Hepatocyte (in vitro differentiated cells): ENCODE results near the gene GAST. TPM values are rescaled to one million over a fixed set of nuclear protein-coding genes. Genes with fewer than 3 reads are reported as not detected.
"Not testable (repeated sequence)": the region's sequence is repeated elsewhere in the genome, so short reads cannot be mapped to it uniquely, and the experiment has no call there.

Experiments
- DNase-seq: peaks from one replicate; pipeline ENCODE4 v3.0.0-alpha.2; 2016; ENCODE audit warnings: low spot score
- H2AFZ ChIP-seq: fragments of 200-600 bp; sonication (generic); 2 replicates; pipeline ENCODE4 v1.6.0; 2016; ENCODE audit warnings: antibody characterized with exemption, mild to moderate bottlenecking
- H3K27ac ChIP-seq: fragments of 200-600 bp; sonication (generic); 2 replicates; pipeline ENCODE4 v1.5.1; 2016; ENCODE audit warnings: mild to moderate bottlenecking
- H3K27me3 ChIP-seq: fragments of 200-600 bp; sonication (generic); 2 replicates; pipeline ENCODE4 v1.6.1; 2016
- H3K36me3 ChIP-seq: fragments of 200-600 bp; sonication (generic); replicated peaks from 2 replicates; pipeline ENCODE4 v1.5.1; 2016; ENCODE audit warnings: low read depth; ENCODE audit not compliant: insufficient read depth
- H3K4me1 ChIP-seq: fragments of 200-600 bp; sonication (generic); 2 replicates; pipeline ENCODE4 v1.5.1; 2016; ENCODE audit warnings: mild to moderate bottlenecking, moderate library complexity; ENCODE audit not compliant: insufficient read depth
- H3K4me2 ChIP-seq: fragments of 200-600 bp; sonication (generic); 2 replicates; pipeline ENCODE4 v1.6.0; 2016
- H3K4me3 ChIP-seq: fragments of 200-600 bp; sonication (generic); 2 replicates; pipeline ENCODE4 v1.5.1; 2016; ENCODE audit warnings: mild to moderate bottlenecking
- H3K79me2 ChIP-seq: fragments of 200-600 bp; sonication (generic); 2 replicates; pipeline ENCODE4 v1.6.0; 2017; ENCODE audit warnings: mild to moderate bottlenecking
- H3K9me2 ChIP-seq: fragments of 200-600 bp; sonication (generic); replicated peaks from 2 replicates; pipeline ENCODE4 v1.6.0; 2017; ENCODE audit warnings: mild to moderate bottlenecking; ENCODE audit not compliant: insufficient read depth
- H3K9me3 ChIP-seq: fragments of 200-600 bp; sonication (generic); 2 replicates; pipeline ENCODE4 v1.5.1; 2016; ENCODE audit warnings: low read depth, mild to moderate bottlenecking
- H4K20me1 ChIP-seq: fragments of 200-600 bp; sonication (generic); 2 replicates; pipeline ENCODE4 v1.6.0; 2016; ENCODE audit warnings: mild to moderate bottlenecking; ENCODE audit not compliant: insufficient read depth, poor library complexity, severe bottlenecking
- CTCF ChIP-seq: fragments of 200-600 bp; sonication (generic); IDR thresholded peaks from 2 replicates; pipeline ENCODE4 v1.5.1; 2016; ENCODE audit warnings: antibody characterized with exemption, mild to moderate bottlenecking; ENCODE audit not compliant: poor library complexity
- EZH2 ChIP-seq: fragments of 200-600 bp; sonication (generic); IDR thresholded peaks from 2 replicates; pipeline ENCODE4 v1.6.1; 2016; ENCODE audit warnings: antibody characterized with exemption, mild to moderate bottlenecking, borderline replicate concordance
- EZH2phosphoT487 ChIP-seq: fragments of 200-600 bp; sonication (generic); IDR thresholded peaks from one replicate; pipeline ENCODE4 v1.6.1; 2018; ENCODE audit warnings: antibody characterized with exemption, mild to moderate bottlenecking, low read depth, moderate library complexity; ENCODE audit not compliant: unreplicated experiment, severe bottlenecking
- WGBS: methylation state at CpG from one replicate; pipeline ENCODE4 v1.1.6; 2016; ENCODE audit warnings: low lambda C conversion rate; ENCODE audit errors: missing lambda C conversion rate; 5-methylcytosine and 5-hydroxymethylcytosine counted together
- polyA plus RNA-seq: library from polyadenylated mRNA; unstranded; fragments of >200 nt; fragmentation: Nextera tagmentation; extraction: Ambion mirVana; gene quantifications from 2 replicates; pipeline ENCODE4 v1.2.1, GENCODE V29; 2016
- total RNA-seq: library from RNA; depleted of rRNA; stranded (reverse); fragments of >200 nt; gene quantifications from 2 replicates; pipeline ENCODE4 v1.2.3, GENCODE V29; 2014

The GAST gene
- total and polyA plus RNA-seq, 2 experiments from 2014 or later = 2.3 TPM; not detected in 1

GRCh38 chr17:41697122-41697962, 14.8 kb upstream of the GAST start:
- Histone ChIP-seq H3K4me3 (no peak overlapping the region), H3K36me3 (no peaks in the 10 kb centered on the region), H3K27ac (peak overlapping the region; percentile 43), H3K4me2 (no peak overlapping the region), H3K9me3 (no peaks in the 10 kb centered on the region), H3K4me1 (no peaks in the 10 kb centered on the region), H2AFZ (no peak overlapping the region), H3K79me2 (no peaks in the 10 kb centered on the region), H3K27me3 (no peaks in the 10 kb centered on the region), H3K9me2 (no peaks in the 10 kb centered on the region), H4K20me1 (peaks cover 7% of the 10 kb centered on the region)
- TF ChIP-seq EZH2phosphoT487 (no peak), CTCF (no peak), EZH2 (no peak)
- DNase-seq = peak; percentile 70
- WGBS = 68% methylated on average over 6 of the region's 6 CpGs

- whole genome bisulfite sequencing = 91% methylated on average over 3 of the region's 3 CpGs
- H3K4me2 ChIP-seq, DNase-seq, H3K36me3 ChIP-seq, H3K27ac ChIP-seq, H2AFZ ChIP-seq, H3K9me2 ChIP-seq, H4K20me1 ChIP-seq, H3K4me3 ChIP-seq, H3K9me3 ChIP-seq, H3K27me3 ChIP-seq, H3K4me1 ChIP-seq, H3K79me2 ChIP-seq: not testable (repeated sequence)
Observed at GRCh38 chr17:41700843-41701242, 11.3 kb upstream of the GAST start.

- no peaks in the 10 kb centered on the region for H3K4me1 ChIP-seq
- no peaks in the 10 kb centered on the region for H3K9me2 ChIP-seq
- no peaks in the 10 kb centered on the region for H3K79me2 ChIP-seq
- no peak overlapping the region for H3K4me3 ChIP-seq
- H2AFZ ChIP-seq = no peak overlapping the region
- TF ChIP-seq CTCF = no peak
- TF ChIP-seq EZH2 = no peak
- TF ChIP-seq EZH2phosphoT487 = no peak
- no peaks in the 10 kb centered on the region for H3K36me3 ChIP-seq
- no peak for DNase-seq
- WGBS = 90% methylated on average over 8 of the region's 8 CpGs
- no peaks in the 10 kb centered on the region for H3K27me3 ChIP-seq
- no peak overlapping the region for H3K27ac ChIP-seq
- no peaks in the 10 kb centered on the region for H3K9me3 ChIP-seq
- H4K20me1 ChIP-seq = no peaks in the 10 kb centered on the region
- no peak overlapping the region for H3K4me2 ChIP-seq
Observed at GRCh38 chr17:41702712-41703111, 9.4 kb upstream of the GAST start.

GRCh38 chr17:41705271-41705991, 6.7 kb upstream of the GAST start:
- Histone ChIP-seq H3K36me3 (no peaks in the 10 kb centered on the region), H4K20me1 (no peaks in the 10 kb centered on the region), H3K27ac (no peak overlapping the region), H3K9me3 (no peaks in the 10 kb centered on the region), H3K4me3 (no peak overlapping the region), H3K79me2 (no peaks in the 10 kb centered on the region), H3K27me3 (no peaks in the 10 kb centered on the region), H3K4me1 (no peaks in the 10 kb centered on the region), H3K9me2 (no peaks in the 10 kb centered on the region), H3K4me2 (no peak overlapping the region), H2AFZ (no peak overlapping the region)
- DNase-seq = no peak
- TF ChIP-seq CTCF = no peak
- TF ChIP-seq EZH2 = no peak
- no peak for TF ChIP-seq EZH2phosphoT487
- WGBS = 55% methylated on average over 13 of the region's 13 CpGs
